ENCODE results near the gene PRCP.
"Not testable (repeated sequence)": the region's sequence is repeated elsewhere in the genome, so short reads cannot be mapped to it uniquely, and the experiment has no call there.

The PRCP gene

GRCh38 chr11:82857145-82857544 lies 43.1 kb downstream of the PRCP start:
- ChIA-PET POLR2A (no interaction called here), CTCF (no interaction called here)
- Histone ChIP-seq H3K27me3 (replicated peaks in 2 of 5; ENCODE audit: control insufficient read depth in 4 of 5, insufficient read depth in 5 of 5, low read length in 4 of 5) (no peaks in the 10 kb centered on the region), H3K4me3 (ENCODE audit: control insufficient read depth in 1 of 7, extremely low read depth in 1 of 7, insufficient read depth in 4 of 7, low read depth in 2 of 7, low read length in 6 of 7) (no peak overlapping the region), H3K4me1 (ENCODE audit: control extremely low read depth in 1 of 4, control insufficient read depth in 4 of 4, insufficient read depth in 4 of 4, low read length in 3 of 4) (peaks cover 0 to 4% (median 0%) of the 10 kb centered on the region in 4 experiments), H3K27ac (ENCODE audit: insufficient read depth in 1 of 2, low read depth in 1 of 2, low read length in 2 of 2, poor library complexity in 1 of 2, severe bottlenecking in 2 of 2) (no peak overlapping the region), H3K9me3 (ENCODE audit: control extremely low read depth in 1 of 5, control insufficient read depth in 4 of 5, insufficient read depth in 2 of 5, low read depth in 1 of 5, low read length in 4 of 5) (peaks cover 0 to 4% (median 0%) of the 10 kb centered on the region in 5 experiments), H3K36me3 (ENCODE audit: control insufficient read depth in 4 of 4, insufficient read depth in 4 of 4, low read length in 3 of 4) (no peaks in the 10 kb centered on the region)
- 95% methylated on average over 2 of the region's 2 CpGs for WGBS (ENCODE audit: insufficient coverage)
- no peak for DNase-seq

GRCh38 chr11:82855616-82856015 lies 44.6 kb downstream of the PRCP start:
- POLR2A ChIA-PET: no interaction called here
- Histone ChIP-seq H3K27ac (ENCODE audit: insufficient read depth in 1 of 2, low read depth in 1 of 2, low read length in 2 of 2, poor library complexity in 1 of 2, severe bottlenecking in 2 of 2) (no peak overlapping the region), H3K36me3 (ENCODE audit: control insufficient read depth in 4 of 4, insufficient read depth in 4 of 4, low read length in 3 of 4) (no peaks in the 10 kb centered on the region), H3K9me3 (ENCODE audit: control extremely low read depth in 1 of 5, control insufficient read depth in 4 of 5, insufficient read depth in 2 of 5, low read depth in 1 of 5, low read length in 4 of 5) (peaks cover 0 to 4% (median 0%) of the 10 kb centered on the region in 5 experiments), H3K27me3 (replicated peaks in 2 of 5; ENCODE audit: control insufficient read depth in 4 of 5, insufficient read depth in 5 of 5, low read length in 4 of 5) (no peaks in the 10 kb centered on the region), H3K4me3 (ENCODE audit: control insufficient read depth in 1 of 7, extremely low read depth in 1 of 7, insufficient read depth in 4 of 7, low read depth in 2 of 7, low read length in 6 of 7) (no peak overlapping the region), H3K4me1 (ENCODE audit: control extremely low read depth in 1 of 4, control insufficient read depth in 4 of 4, insufficient read depth in 4 of 4, low read length in 3 of 4) (peaks cover 0 to 8% (median 0%) of the 10 kb centered on the region in 4 experiments)
- WGBS (ENCODE audit: insufficient coverage): no CpG with 5 or more reads among the region's 2 CpGs
- CTCF ChIA-PET: interaction anchor here (1.1 kb wide), 1 partner anchor 138 kb away, joined by 3 read pairs; no protein-coding TSS in a partner anchor
- DNase-seq: no peak

DNA sequence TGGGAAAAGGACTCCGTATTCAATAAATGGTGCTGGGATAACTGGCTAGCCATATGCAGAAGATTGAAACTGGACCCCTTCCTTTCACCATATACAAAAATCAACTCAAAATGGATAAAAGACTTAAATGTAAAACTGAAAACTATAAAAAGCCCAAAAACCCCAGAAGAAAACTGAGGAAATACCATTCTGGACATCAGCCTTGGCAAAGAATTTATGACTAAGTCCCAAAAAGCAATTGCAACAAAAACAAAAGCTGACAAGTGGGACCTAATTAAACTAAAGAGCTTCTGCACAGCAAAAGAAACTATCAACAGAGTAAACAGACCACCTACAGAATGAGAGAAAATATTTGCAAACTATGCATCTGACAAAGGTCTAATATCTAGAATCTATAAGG lies 45.3 kb downstream of the PRCP start:
- DNase-seq; H3K27me3 ChIP-seq (replicated peaks in 2 of 5; ENCODE audit: control insufficient read depth in 4 of 5, insufficient read depth in 5 of 5, low read length in 4 of 5); H3K4me1 ChIP-seq (ENCODE audit: control extremely low read depth in 1 of 4, control insufficient read depth in 4 of 4, insufficient read depth in 4 of 4, low read length in 3 of 4); CTCF ChIA-PET; POLR2A ChIA-PET; H3K9me3 ChIP-seq (ENCODE audit: control extremely low read depth in 1 of 5, control insufficient read depth in 4 of 5, insufficient read depth in 2 of 5, low read depth in 1 of 5, low read length in 4 of 5); H3K4me3 ChIP-seq (ENCODE audit: control insufficient read depth in 1 of 7, extremely low read depth in 1 of 7, insufficient read depth in 4 of 7, low read depth in 2 of 7, low read length in 6 of 7); H3K27ac ChIP-seq (ENCODE audit: insufficient read depth in 1 of 2, low read depth in 1 of 2, low read length in 2 of 2, poor library complexity in 1 of 2, severe bottlenecking in 2 of 2); H3K36me3 ChIP-seq (ENCODE audit: control insufficient read depth in 4 of 4, insufficient read depth in 4 of 4, low read length in 3 of 4): not testable (repeated sequence)
- WGBS (ENCODE audit: insufficient coverage): no CpG with 5 or more reads among the region's 1 CpG

GRCh38 chr11:82854242-82854641 lies 46.0 kb downstream of the PRCP start:
- DNase-seq: no peak
- no peak overlapping the region for H3K27ac ChIP-seq (ENCODE audit: insufficient read depth in 1 of 2, low read depth in 1 of 2, low read length in 2 of 2, poor library complexity in 1 of 2, severe bottlenecking in 2 of 2)
- H3K9me3 ChIP-seq (ENCODE audit: control extremely low read depth in 1 of 5, control insufficient read depth in 4 of 5, insufficient read depth in 2 of 5, low read depth in 1 of 5, low read length in 4 of 5): peaks cover 0 to 4% (median 0%) of the 10 kb centered on the region in 5 experiments
- H3K4me3 ChIP-seq (ENCODE audit: control insufficient read depth in 1 of 7, extremely low read depth in 1 of 7, insufficient read depth in 4 of 7, low read depth in 2 of 7, low read length in 6 of 7): no peak overlapping the region
- ChIA-PET POLR2A (no interaction called here), CTCF (no interaction called here)
- H3K27me3 ChIP-seq (replicated peaks in 2 of 5; ENCODE audit: control insufficient read depth in 4 of 5, insufficient read depth in 5 of 5, low read length in 4 of 5): no peaks in the 10 kb centered on the region
- H3K4me1 ChIP-seq (ENCODE audit: control extremely low read depth in 1 of 4, control insufficient read depth in 4 of 4, insufficient read depth in 4 of 4, low read length in 3 of 4): peaks cover 0 to 8% (median 0%) of the 10 kb centered on the region in 4 experiments
- H3K36me3 ChIP-seq (ENCODE audit: control insufficient read depth in 4 of 4, insufficient read depth in 4 of 4, low read length in 3 of 4): peaks cover 0 to 2% (median 0%) of the 10 kb centered on the region in 4 experiments

DNA sequence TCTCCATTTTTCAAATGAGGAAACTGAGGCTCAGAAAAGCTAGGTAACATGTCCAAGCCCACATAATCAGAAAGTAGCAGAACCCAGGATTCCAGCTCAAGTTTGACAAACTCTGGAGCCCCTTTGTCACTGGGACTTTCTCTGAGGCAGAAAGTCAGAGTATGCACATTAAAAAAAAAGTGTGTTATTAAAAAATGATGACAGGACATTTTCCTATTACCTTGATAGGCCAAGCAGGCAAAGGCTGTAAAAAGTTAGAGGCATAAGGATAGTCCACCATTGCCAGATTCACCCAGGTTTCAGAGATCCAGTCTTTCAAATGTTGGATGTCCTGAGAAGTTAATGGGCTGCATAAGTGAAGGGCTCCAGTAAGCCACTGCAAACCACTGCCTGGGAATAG lies 51.4 kb downstream of the PRCP start:
- H3K27ac ChIP-seq (ENCODE audit: insufficient read depth in 1 of 2, low read depth in 1 of 2, low read length in 2 of 2, poor library complexity in 1 of 2, severe bottlenecking in 2 of 2): no peak overlapping the region
- peaks cover 0 to 8% (median 0%) of the 10 kb centered on the region in 4 experiments for H3K4me1 ChIP-seq (ENCODE audit: control extremely low read depth in 1 of 4, control insufficient read depth in 4 of 4, insufficient read depth in 4 of 4, low read length in 3 of 4)
- no peaks in the 10 kb centered on the region for H3K9me3 ChIP-seq (ENCODE audit: control extremely low read depth in 1 of 5, control insufficient read depth in 4 of 5, insufficient read depth in 2 of 5, low read depth in 1 of 5, low read length in 4 of 5)
- CTCF ChIA-PET: no interaction called here
- no peak overlapping the region for H3K4me3 ChIP-seq (ENCODE audit: control insufficient read depth in 1 of 7, extremely low read depth in 1 of 7, insufficient read depth in 4 of 7, low read depth in 2 of 7, low read length in 6 of 7)
- H3K36me3 ChIP-seq (ENCODE audit: control insufficient read depth in 4 of 4, insufficient read depth in 4 of 4, low read length in 3 of 4): peaks cover 2 to 10% (median 3%) of the 10 kb centered on the region in 4 experiments
- no peaks in the 10 kb centered on the region for H3K27me3 ChIP-seq (replicated peaks in 2 of 5; ENCODE audit: control insufficient read depth in 4 of 5, insufficient read depth in 5 of 5, low read length in 4 of 5)
- POLR2A ChIA-PET: no interaction called here
- no peak for DNase-seq

GRCh38 chr11:82845356-82846353 lies 54.6 kb downstream of the PRCP start:
- CTCF ChIA-PET: interaction anchor here (1.0 to 1.1 kb wide), 2 partner anchors 17 to 22 kb away, joined by 3 read pairs; no protein-coding TSS in a partner anchor
- WGBS (ENCODE audit: insufficient coverage): 90% methylated on average over 6 of the region's 7 CpGs
- POLR2A ChIA-PET: no interaction called here

DNA sequence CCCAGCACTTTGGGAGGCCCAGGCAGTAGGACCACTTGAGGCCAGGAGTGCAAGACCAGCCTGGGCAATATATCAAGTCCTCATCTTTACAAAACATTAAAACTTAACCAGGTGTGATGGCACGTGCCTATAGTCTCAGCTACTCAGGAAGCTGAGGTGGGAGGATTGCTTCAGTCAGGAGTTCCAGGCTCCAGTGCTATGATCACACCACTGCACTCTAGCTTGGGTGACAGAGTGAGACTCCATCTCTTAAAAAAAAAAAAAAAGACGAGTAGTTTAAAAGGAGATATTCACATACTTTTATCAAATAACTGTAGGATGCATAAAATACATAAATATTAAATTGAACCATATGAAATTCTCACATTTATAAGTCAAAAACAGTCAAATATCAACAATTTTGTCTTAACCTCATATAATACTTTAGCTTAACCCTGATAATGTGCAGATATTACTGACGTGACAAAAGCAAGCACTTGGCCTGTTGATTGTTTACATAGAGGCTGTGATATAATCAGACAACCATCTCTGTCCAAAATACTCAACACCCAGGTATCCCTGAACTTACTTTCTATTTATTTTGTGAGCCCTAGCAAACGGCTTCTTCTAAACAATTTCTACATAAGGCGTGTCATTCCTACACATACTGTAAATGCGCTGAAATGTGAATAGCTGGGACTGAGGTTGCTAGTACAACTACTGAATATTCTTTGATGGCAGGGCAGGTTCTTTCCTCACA lies 57.0 kb downstream of the PRCP start:
- H3K9me3 ChIP-seq (ENCODE audit: control extremely low read depth in 1 of 5, control insufficient read depth in 4 of 5, insufficient read depth in 2 of 5, low read depth in 1 of 5, low read length in 4 of 5): no peaks in the 10 kb centered on the region
- WGBS (ENCODE audit: insufficient coverage): 95% methylated on average over 3 of the region's 6 CpGs
- no peak overlapping the region for H3K27ac ChIP-seq (ENCODE audit: insufficient read depth in 1 of 2, low read depth in 1 of 2, low read length in 2 of 2, poor library complexity in 1 of 2, severe bottlenecking in 2 of 2)
- no peaks in the 10 kb centered on the region for H3K4me1 ChIP-seq (ENCODE audit: control extremely low read depth in 1 of 4, control insufficient read depth in 4 of 4, insufficient read depth in 4 of 4, low read length in 3 of 4)
- H3K4me3 ChIP-seq (ENCODE audit: control insufficient read depth in 1 of 7, extremely low read depth in 1 of 7, insufficient read depth in 4 of 7, low read depth in 2 of 7, low read length in 6 of 7): no peak overlapping the region
- POLR2A ChIA-PET: no interaction called here
- DNase-seq: no peak
- H3K27me3 ChIP-seq (replicated peaks in 2 of 5; ENCODE audit: control insufficient read depth in 4 of 5, insufficient read depth in 5 of 5, low read length in 4 of 5): no peaks in the 10 kb centered on the region
- CTCF ChIA-PET: interaction anchor here (0.6 to 2.8 kb wide), 3 partner anchors 8 to 24 kb away, joined by 3 to 11 read pairs (median 4); no protein-coding TSS in a partner anchor
- peaks cover 3 to 7% (median 4%) of the 10 kb centered on the region in 4 experiments for H3K36me3 ChIP-seq (ENCODE audit: control insufficient read depth in 4 of 4, insufficient read depth in 4 of 4, low read length in 3 of 4)

More at GRCh38 chr11:82845356-82846353, 54.6 kb downstream of the PRCP start:
- DNase-seq: peak in 2 of 3 donors; percentile 13 to 32
- Histone ChIP-seq H3K27ac (ENCODE audit: insufficient read depth in 1 of 2, low read depth in 1 of 2, low read length in 2 of 2, poor library complexity in 1 of 2, severe bottlenecking in 2 of 2) (no peak overlapping the region), H3K4me3 (ENCODE audit: control insufficient read depth in 1 of 7, extremely low read depth in 1 of 7, insufficient read depth in 4 of 7, low read depth in 2 of 7, low read length in 6 of 7) (no peak overlapping the region), H3K4me1 (ENCODE audit: control extremely low read depth in 1 of 4, control insufficient read depth in 4 of 4, insufficient read depth in 4 of 4, low read length in 3 of 4) (no peaks in the 10 kb centered on the region), H3K36me3 (ENCODE audit: control insufficient read depth in 4 of 4, insufficient read depth in 4 of 4, low read length in 3 of 4) (peaks cover 2 to 10% (median 5%) of the 10 kb centered on the region in 4 experiments), H3K27me3 (replicated peaks in 2 of 5; ENCODE audit: control insufficient read depth in 4 of 5, insufficient read depth in 5 of 5, low read length in 4 of 5) (no peaks in the 10 kb centered on the region), H3K9me3 (ENCODE audit: control extremely low read depth in 1 of 5, control insufficient read depth in 4 of 5, insufficient read depth in 2 of 5, low read depth in 1 of 5, low read length in 4 of 5) (no peaks in the 10 kb centered on the region)

Measured in common myeloid progenitor, CD34-positive (primary cell).